GM18861 (cell line): ENCODE data around the gene PTPN21.
"Not testable (repeated sequence)": the region's sequence is repeated elsewhere in the genome, so short reads cannot be mapped to it uniquely, and the experiment has no call there.

Experiments used
- ATAC-seq: cut with Tn5 transposase; IDR thresholded peaks from one replicate; pipeline ENCODE4 v1.9.1; 2021; ENCODE audit not compliant: unreplicated experiment

The PTPN21 gene

DNA sequence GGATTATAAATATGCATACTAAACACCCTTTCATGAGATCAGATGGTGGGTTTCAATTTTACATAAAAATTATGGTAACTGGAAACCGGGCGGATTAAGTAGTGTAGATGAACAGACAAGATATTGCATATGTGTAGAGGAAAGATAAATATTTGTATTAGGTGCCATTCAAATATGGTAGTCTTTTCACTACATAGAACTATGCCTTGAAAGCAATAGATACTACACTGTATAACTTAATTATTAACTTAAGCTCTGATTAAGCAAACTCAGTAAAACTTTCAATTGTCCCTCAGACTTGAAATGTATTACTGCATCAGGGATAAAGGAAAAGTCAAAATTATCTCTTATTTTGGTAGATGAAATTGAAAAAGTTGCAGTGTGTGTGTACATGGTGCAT lies 1.9 kb downstream of the PTPN21 start:
- ATAC-seq: no peak

- ATAC-seq: no peak
Observed at GRCh38 chr14:88551980-88552431, 2.8 kb downstream of the PTPN21 start.

- ATAC-seq: no peak
Observed at GRCh38 chr14:88551094-88551870, 3.5 kb downstream of the PTPN21 start.

GRCh38 chr14:88550078-88550477 lies 4.7 kb downstream of the PTPN21 start:
- ATAC-seq: no peak

DNA sequence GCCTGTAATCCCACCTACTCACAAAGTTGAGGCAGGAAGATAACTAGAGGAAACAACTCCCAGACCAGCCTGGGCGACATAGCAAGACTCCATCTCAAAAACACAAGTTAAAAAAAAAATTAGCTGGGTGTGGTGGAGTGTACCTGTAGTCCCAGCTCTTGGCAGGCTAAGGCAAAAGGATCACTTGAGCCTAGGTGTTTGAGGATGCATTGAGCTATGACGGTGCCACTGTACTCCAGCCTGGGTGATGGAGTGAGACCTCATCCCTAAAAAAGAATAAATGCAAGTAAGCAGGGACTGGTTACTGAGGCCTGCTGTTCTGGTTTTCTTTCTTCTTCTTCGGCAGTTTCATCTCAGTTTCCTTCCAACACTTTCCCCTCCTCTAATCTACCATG lies 7.4 kb downstream of the PTPN21 start:
- ATAC-seq: no peak

GRCh38 chr14:88546621-88547385 lies 8.0 kb downstream of the PTPN21 start:
- no peak for ATAC-seq

DNA sequence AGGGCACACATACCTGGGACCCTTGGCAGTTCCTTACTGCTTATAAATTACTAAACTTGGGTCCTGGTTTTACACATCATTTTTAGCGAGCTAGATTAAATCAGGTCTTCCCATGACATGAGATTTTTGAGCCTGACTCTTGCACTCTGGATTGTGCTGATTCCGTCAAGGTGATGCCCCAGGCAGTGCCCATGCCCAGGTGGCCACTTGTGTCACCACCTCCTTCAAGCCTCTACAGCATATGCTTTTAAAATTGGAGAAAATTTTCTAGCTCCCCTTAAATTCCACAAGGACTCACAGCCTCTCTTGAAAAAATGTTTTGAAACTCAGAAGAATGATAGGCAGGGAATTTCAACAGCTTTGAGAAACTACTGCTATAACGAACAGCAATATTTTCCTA lies 9.6 kb downstream of the PTPN21 start:
- no peak for ATAC-seq

DNA sequence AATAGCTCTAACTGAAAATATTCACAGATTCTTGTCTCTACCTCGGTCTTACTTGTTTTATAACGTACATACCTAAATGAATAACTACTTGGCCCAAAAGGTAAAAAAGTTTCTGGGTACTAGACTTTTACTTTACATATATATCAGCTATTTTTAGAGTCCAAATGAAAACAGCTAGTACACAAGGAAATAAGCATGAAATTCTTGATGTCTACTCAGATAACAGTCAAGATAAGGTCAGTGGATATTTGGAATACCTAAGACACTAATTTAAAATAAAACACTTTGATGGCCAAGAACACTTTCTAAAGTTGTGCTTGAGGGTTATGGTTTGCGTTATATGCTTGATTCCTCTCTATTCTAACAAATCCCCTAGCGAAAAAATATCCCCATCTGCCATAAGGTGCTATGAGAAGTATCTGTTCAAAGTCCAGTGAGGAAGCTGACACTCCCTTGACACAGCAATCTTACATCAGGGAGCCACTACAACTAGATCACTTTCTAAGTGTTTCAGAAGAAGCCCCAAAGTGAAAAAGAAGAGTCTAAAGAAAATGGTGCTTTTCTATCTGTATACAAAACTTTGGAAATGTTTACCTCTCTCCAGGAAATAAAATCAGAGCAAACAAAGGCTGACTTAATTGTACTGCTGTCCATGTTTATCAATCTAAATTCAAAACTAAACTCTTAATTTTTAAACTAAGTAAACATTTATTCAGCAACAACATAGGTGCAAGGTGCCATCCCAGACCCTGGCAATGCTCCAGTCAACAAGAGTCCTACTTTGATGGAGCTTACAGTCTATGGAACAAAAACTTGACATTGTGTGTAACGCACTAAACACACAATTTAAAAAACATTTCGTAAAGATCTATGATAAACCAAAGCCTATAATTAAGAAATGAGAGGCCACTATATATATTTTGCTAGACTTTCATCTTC lies 11.7 kb downstream of the PTPN21 start:
- no peak for ATAC-seq

DNA sequence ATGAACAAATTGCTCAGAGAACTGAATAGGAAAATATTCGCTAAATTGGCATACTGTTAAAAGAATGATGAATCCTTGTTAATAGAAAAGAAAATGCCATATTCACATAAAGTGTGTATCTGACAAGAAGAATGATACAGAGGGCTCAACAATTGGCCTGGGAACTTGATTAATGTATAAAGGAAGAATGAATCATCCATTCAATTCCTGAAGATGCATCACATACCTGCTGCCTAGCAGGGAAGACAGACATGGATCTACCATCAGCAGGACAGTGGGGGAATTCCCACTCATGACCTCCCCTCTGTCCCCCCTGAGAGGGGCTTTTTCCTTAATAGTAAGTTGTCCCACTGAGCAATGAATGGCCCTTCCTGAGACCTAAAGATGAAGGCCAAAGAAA lies 13.5 kb downstream of the PTPN21 start:
- no peak for ATAC-seq

DNA sequence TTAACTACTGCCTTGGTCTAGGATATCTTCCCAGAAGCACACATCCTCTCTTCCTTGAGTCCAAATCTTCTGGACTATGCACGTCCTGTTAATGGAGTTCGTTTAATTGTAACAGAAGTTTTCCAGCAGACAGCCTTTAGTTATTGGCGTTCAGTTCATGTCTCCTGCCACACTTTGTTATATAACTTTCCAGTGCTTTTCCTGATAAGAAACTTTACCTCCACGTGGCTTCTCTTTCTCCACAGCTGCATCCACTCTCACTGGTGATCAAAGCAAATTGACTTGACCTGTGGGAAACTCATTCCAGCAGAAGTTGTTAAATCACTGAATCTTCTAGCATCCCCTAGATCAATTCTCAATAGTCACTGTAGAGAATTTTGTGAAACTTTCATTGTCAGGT lies 19.0 kb downstream of the PTPN21 start:
- ATAC-seq: no peak

DNA sequence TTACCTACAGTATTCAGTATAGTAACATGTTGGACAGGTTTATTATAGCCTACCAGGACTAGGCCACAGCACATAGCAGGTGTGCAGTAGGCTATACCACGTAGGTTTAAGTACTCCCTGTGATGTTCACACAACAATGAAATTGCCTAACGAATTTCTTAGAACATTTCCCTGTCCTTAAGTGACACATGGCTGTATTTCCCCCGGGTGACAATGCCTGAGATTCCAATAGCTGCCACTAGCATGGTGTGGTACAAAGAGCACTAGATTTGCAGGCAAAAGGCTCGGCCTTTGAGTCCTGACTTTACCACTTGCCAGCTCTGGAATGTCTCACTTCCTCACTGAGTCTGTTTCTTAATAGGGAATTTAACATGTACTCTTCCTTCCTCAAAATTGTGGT lies 19.7 kb downstream of the PTPN21 start:
- no peak for ATAC-seq

DNA sequence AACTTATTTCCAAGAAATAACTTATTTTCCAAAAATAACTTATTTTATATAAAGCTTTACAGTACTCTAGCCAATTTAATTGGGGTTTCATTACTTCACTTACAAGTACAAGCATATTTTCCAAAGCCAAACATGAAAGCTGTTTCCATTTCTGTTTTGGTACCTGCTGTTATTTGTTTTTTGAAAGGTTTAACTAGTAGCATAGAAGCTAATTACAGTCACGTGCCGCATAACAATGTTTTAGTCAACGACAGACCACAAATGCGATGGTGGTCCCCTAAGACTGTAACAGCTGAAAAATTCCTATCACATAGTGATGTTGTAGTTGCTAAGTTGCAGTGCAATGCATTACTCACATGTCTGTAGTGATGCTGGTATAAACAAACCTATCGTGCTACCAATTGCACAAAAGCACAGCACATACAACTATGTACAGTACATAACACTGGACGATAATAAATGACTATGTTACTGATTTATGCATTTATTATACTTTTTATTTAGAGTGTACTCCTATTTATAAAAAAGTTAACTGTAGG lies 21.7 kb downstream of the PTPN21 start:
- ATAC-seq: no peak

GRCh38 chr14:88529889-88530288 lies 24.9 kb downstream of the PTPN21 start:
- ATAC-seq: not testable (repeated sequence)

- ATAC-seq: no peak
Observed at GRCh38 chr14:88522393-88522792, 32.4 kb downstream of the PTPN21 start.

- ATAC-seq: no peak
Observed at GRCh38 chr14:88521818-88522217, 33.0 kb downstream of the PTPN21 start.

DNA sequence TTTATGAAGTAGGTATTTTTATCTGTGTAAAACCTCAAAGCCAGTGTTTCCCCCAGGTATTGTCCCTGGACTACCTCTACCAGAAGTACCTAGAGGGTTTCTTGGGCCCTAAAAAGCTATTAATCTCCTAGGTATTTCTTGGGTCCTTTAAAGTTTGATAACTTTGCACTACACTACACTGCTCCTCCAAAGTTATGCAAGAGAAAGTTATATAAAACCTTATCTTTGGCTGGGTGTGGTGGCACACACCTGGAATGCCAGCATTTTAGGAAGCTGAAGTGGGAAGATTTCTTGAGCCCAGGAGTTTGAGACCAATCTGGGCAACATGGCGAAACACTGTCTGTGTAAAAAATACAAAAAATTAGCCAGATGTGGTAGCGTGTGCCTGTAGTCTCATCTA lies 34.9 kb downstream of the PTPN21 start:
- ATAC-seq: no peak

GRCh38 chr14:88518592-88519512 lies 36.0 kb downstream of the PTPN21 start:
- ATAC-seq: no peak

GRCh38 chr14:88516861-88517357 lies 37.9 kb downstream of the PTPN21 start:
- ATAC-seq: no peak

- no peak for ATAC-seq
Observed at GRCh38 chr14:88515499-88516221, 39.1 kb downstream of the PTPN21 start.
